T-helper 1 cell treated with Interleukin-12 subunit alpha and Interleukin-12 subunit beta and Interleukin-4 antibody, amounts not matched to agents 30 μg/mL and 1 μg/mL, for 36 hours (primary cell): ENCODE measurements around the gene DYNLT3.
A peak's percentile ranks its signal among the peaks of the same experiment; 100 is the strongest.

Experiments used
- H3K27ac Mint-ChIP-seq: one replicate; pipeline ENCODE4 v1.8.0; 2021; ENCODE audit warnings: mild to moderate bottlenecking, mixed read lengths
- H3K27me3 Mint-ChIP-seq: one replicate; pipeline ENCODE4 v1.8.0; 2021; ENCODE audit warnings: low read depth, mixed read lengths
- H3K36me3 Mint-ChIP-seq: one replicate; pipeline ENCODE4 v1.8.0; 2021; ENCODE audit warnings: low read depth, mixed read lengths
- H3K4me1 Mint-ChIP-seq: one replicate; pipeline ENCODE4 v1.8.0; 2021; ENCODE audit warnings: low read depth, mixed read lengths
- H3K4me3 Mint-ChIP-seq: one replicate; pipeline ENCODE4 v1.8.0; 2021; ENCODE audit warnings: mild to moderate bottlenecking, moderate library complexity, mixed read lengths
- H3K9me3 Mint-ChIP-seq: one replicate; pipeline ENCODE4 v1.8.0; 2021; ENCODE audit warnings: mixed read lengths

The DYNLT3 gene

GRCh38 chrX:37863728-37864127, 16.4 kb upstream of the DYNLT3 start:
- H3K4me1 Mint-ChIP-seq = peaks cover 2% of the 10 kb centered on the region
- no peak overlapping the region for H3K4me3 Mint-ChIP-seq
- H3K9me3 Mint-ChIP-seq = peaks cover 9% of the 10 kb centered on the region
- H3K27ac Mint-ChIP-seq = no peak overlapping the region
- peaks cover 17% of the 10 kb centered on the region for H3K27me3 Mint-ChIP-seq
- peaks cover 3% of the 10 kb centered on the region for H3K36me3 Mint-ChIP-seq

DNA sequence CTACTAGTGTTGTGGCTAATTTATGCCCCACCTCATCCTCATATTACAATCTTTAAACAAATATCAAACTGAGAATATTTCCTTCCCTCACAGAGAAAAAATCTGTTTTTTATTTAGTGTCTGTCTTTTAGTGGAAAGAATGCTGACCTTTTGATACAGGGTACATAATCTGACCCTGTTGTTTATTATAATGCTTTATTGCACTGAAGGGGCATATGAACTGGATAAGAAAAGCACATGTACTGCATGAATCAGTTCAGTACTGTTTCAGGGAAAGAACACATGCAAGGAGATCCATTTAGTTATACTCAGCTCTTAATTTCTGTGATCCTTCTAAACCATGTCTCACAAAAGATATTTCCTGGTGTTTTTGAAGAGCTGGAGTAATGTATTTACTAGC, 15.5 kb upstream of the DYNLT3 start:
- peaks cover 2% of the 10 kb centered on the region for H3K4me1 Mint-ChIP-seq

DNA sequence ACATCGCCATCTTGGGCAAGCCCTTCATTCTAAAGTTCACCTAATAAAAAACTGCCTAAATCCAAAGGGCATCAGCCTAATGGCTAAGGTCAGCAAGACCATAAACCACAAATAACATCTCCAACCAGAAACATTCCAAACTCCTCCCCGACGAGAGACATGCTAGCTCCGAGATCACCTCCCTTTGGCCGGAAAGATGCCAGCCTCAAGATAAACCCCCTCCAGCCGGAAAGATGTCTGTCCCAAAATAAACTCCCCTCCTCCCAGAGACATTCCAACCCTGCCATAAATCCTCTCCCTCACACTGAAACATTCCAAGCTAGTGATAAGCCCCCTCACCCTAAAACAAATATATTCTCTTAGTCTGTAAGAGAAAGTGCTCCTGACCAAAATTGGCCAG, 13.3 kb upstream of the DYNLT3 start:
- Mint-ChIP-seq H3K9me3 (no peaks in the 10 kb centered on the region), H3K27ac (no peak overlapping the region), H3K36me3 (no peaks in the 10 kb centered on the region), H3K4me1 (no peaks in the 10 kb centered on the region), H3K4me3 (no peak overlapping the region), H3K27me3 (peaks cover 24% of the 10 kb centered on the region)

More for the DNA sequence above, 15.5 kb upstream of the DYNLT3 start:
- Mint-ChIP-seq H3K27me3 (peaks cover 24% of the 10 kb centered on the region), H3K27ac (no peak overlapping the region), H3K4me3 (no peak overlapping the region), H3K9me3 (peaks cover 3% of the 10 kb centered on the region), H3K36me3 (peaks cover 3% of the 10 kb centered on the region)

DNA sequence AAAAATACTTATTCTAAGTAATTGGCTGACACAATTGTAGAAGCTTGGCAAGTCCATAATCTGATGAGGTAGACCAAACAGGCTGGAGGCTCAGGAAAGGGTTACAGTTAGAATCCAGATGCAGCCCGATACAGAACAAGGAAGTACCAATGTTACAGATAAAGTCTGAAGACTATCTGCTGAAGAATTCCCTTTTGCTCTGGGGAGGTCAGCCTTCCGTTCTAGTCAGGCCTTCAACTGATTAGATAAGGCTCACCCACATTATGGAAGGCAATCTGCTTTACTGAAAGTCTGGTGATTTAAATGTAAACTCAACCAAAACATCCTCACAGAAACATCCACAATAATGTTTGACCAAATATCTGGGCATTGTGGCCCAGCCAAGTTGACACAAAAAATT, 7.4 kb upstream of the DYNLT3 start:
- no peak overlapping the region for H3K4me3 Mint-ChIP-seq
- peaks cover 4% of the 10 kb centered on the region for H3K4me1 Mint-ChIP-seq
- H3K9me3 Mint-ChIP-seq = no peaks in the 10 kb centered on the region
- H3K27ac Mint-ChIP-seq = no peak overlapping the region
- peaks cover 7% of the 10 kb centered on the region for H3K27me3 Mint-ChIP-seq
- H3K36me3 Mint-ChIP-seq = no peaks in the 10 kb centered on the region

GRCh38 chrX:37854148-37854547, 6.8 kb upstream of the DYNLT3 start:
- Mint-ChIP-seq H3K4me1 (peaks cover 4% of the 10 kb centered on the region), H3K27ac (no peak overlapping the region), H3K27me3 (peaks cover 7% of the 10 kb centered on the region), H3K4me3 (no peak overlapping the region), H3K9me3 (no peaks in the 10 kb centered on the region), H3K36me3 (no peaks in the 10 kb centered on the region)

- no peaks in the 10 kb centered on the region for H3K27me3 Mint-ChIP-seq
- peaks cover 9% of the 10 kb centered on the region for H3K4me1 Mint-ChIP-seq
- peak overlapping the region; percentile 72 for H3K4me3 Mint-ChIP-seq
- H3K36me3 Mint-ChIP-seq = peaks cover 4% of the 10 kb centered on the region
- no peaks in the 10 kb centered on the region for H3K9me3 Mint-ChIP-seq
- peak overlapping the region; percentile 75 for H3K27ac Mint-ChIP-seq
Observed at GRCh38 chrX:37847733-37848197, 394 bp upstream of the DYNLT3 start.

- Mint-ChIP-seq H3K27me3 (no peaks in the 10 kb centered on the region), H3K4me3 (peak overlapping the region; percentile 72), H3K4me1 (peaks cover 9% of the 10 kb centered on the region), H3K9me3 (no peaks in the 10 kb centered on the region), H3K36me3 (peaks cover 4% of the 10 kb centered on the region), H3K27ac (peak overlapping the region; percentile 79)
Observed at GRCh38 chrX:37846558-37846933, 825 bp downstream of the DYNLT3 start.

GRCh38 chrX:37846141-37846540, 1.2 kb downstream of the DYNLT3 start:
- H3K27ac Mint-ChIP-seq = peak overlapping the region; percentile 79
- peak overlapping the region; percentile 72 for H3K4me3 Mint-ChIP-seq
- H3K27me3 Mint-ChIP-seq = no peaks in the 10 kb centered on the region
- peaks cover 8% of the 10 kb centered on the region for H3K4me1 Mint-ChIP-seq
- H3K36me3 Mint-ChIP-seq = peaks cover 4% of the 10 kb centered on the region
- H3K9me3 Mint-ChIP-seq = no peaks in the 10 kb centered on the region

GRCh38 chrX:37844622-37845021, 2.7 kb downstream of the DYNLT3 start:
- Mint-ChIP-seq H3K4me3 (no peak overlapping the region), H3K9me3 (no peaks in the 10 kb centered on the region), H3K4me1 (peaks cover 5% of the 10 kb centered on the region), H3K36me3 (peaks cover 4% of the 10 kb centered on the region), H3K27ac (no peak overlapping the region), H3K27me3 (no peaks in the 10 kb centered on the region)

DNA sequence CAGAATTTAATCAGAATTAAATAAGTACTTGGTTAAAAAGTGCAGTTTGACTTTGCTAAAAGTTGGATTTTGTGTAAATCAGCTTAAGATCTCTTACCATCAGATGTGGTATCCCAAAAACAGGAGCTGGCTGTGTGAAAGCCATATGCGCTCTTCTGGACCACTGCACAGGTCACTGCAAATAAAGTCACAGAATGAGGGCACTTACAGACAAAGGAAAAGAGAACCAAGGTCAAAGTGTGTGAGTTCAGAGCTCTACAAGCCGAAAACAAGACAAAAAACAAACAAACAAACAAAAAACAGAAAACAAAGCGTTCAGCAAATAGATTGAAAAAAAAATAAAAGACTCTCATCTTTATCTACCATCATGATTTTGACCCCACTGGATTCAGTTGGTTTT, 6.4 kb downstream of the DYNLT3 start:
- Mint-ChIP-seq H3K4me1 (no peaks in the 10 kb centered on the region), H3K36me3 (peaks cover 3% of the 10 kb centered on the region), H3K4me3 (no peak overlapping the region), H3K27me3 (no peaks in the 10 kb centered on the region), H3K9me3 (no peaks in the 10 kb centered on the region), H3K27ac (no peak overlapping the region)

- no peaks in the 10 kb centered on the region for H3K27me3 Mint-ChIP-seq
Observed at GRCh38 chrX:37834937-37835336, 12.4 kb downstream of the DYNLT3 start.

DNA sequence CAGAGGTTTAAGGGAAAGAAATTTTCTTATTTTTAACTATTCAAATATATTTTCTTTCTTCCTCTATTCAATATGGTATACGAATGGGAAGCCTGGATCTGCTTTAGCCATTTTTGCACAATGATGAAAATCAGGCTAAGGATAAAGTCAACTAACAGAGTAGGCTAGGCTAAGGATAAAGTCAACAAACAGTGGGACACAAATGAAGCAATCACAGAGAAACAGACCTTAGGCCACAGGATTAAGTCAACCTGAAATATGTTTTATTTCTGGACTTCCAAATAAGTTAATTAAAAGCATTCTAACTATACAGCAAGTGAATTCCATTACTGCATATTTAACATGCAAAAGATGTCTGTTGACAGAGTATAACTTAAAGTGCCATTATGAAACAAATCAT, 17.0 kb downstream of the DYNLT3 start:
- peaks cover 4% of the 10 kb centered on the region for H3K4me1 Mint-ChIP-seq
- H3K27me3 Mint-ChIP-seq = no peaks in the 10 kb centered on the region
- no peak overlapping the region for H3K27ac Mint-ChIP-seq
- H3K36me3 Mint-ChIP-seq = no peaks in the 10 kb centered on the region
- no peaks in the 10 kb centered on the region for H3K9me3 Mint-ChIP-seq
- no peak overlapping the region for H3K4me3 Mint-ChIP-seq

More at GRCh38 chrX:37834937-37835336, 12.4 kb downstream of the DYNLT3 start:
- no peaks in the 10 kb centered on the region for H3K36me3 Mint-ChIP-seq
- no peak overlapping the region for H3K27ac Mint-ChIP-seq
- H3K4me3 Mint-ChIP-seq = no peak overlapping the region
- H3K4me1 Mint-ChIP-seq = no peaks in the 10 kb centered on the region
- no peaks in the 10 kb centered on the region for H3K9me3 Mint-ChIP-seq

- Mint-ChIP-seq H3K9me3 (no peaks in the 10 kb centered on the region), H3K36me3 (no peaks in the 10 kb centered on the region), H3K4me3 (no peak overlapping the region), H3K4me1 (peaks cover 10% of the 10 kb centered on the region), H3K27me3 (no peaks in the 10 kb centered on the region), H3K27ac (no peak overlapping the region)
Observed at GRCh38 chrX:37829721-37830120, 17.6 kb downstream of the DYNLT3 start.

DNA sequence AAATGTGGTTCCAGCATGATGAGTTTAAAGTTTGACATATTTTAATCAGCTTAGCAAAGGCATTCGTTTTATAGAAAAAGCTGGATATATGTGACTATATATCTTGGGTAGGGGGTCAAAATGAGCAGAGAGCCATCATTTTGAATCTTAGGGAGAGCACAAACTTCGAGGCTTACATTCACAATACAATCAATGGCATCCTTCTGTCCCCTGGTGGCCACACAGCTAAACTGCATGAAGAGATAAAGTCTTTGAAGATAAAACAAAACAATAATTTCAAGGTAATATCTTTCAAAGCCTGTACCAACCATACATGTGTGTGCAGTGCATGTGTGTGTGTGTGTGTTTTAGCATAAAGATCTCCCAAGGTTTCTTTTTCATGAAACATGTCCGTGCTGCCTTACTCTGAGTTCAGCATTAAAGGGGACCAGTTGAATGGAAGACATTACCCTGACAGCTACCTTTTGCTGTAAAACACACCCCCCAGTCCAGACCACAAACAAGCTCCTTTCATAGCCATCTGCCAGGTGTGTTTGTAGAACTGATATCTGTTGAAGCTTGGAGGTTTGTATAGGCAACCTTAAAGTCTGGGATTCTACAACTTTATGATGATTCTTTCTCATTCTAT, 22.0 kb downstream of the DYNLT3 start:
- H3K27me3 Mint-ChIP-seq = no peaks in the 10 kb centered on the region
- H3K4me1 Mint-ChIP-seq = peaks cover 15% of the 10 kb centered on the region
- H3K36me3 Mint-ChIP-seq = no peaks in the 10 kb centered on the region
- no peak overlapping the region for H3K27ac Mint-ChIP-seq
- no peaks in the 10 kb centered on the region for H3K9me3 Mint-ChIP-seq
- no peak overlapping the region for H3K4me3 Mint-ChIP-seq

- Mint-ChIP-seq H3K4me1 (peaks cover 14% of the 10 kb centered on the region), H3K9me3 (no peaks in the 10 kb centered on the region), H3K27me3 (no peaks in the 10 kb centered on the region), H3K4me3 (no peak overlapping the region), H3K36me3 (no peaks in the 10 kb centered on the region), H3K27ac (no peak overlapping the region)
Observed at GRCh38 chrX:37824491-37825214, 22.7 kb downstream of the DYNLT3 start.
